WTC11 (cell line): Measurements from ENCODE around the gene C12orf43. TPM values are rescaled to one million over a fixed set of nuclear protein-coding genes. Genes with fewer than 3 reads are reported as not detected.

Experiments
- ATAC-seq: fragments of 200-7000 bp; cut with Tn5 transposase; 2 replicates; pipeline ENCODE4 v1.10.0; 2021; ENCODE audit warnings: mild to moderate bottlenecking, moderate library complexity
- CTCF ChIA-PET: fragments of 300-600 bp; sonication (Branson Sonifier 250); formaldehyde crosslinking; loops from one replicate; lab custom pipeline; 2021; ENCODE audit warnings: antibody characterized with exemption; lab: Charles Lee
- POLR2A ChIA-PET: fragments of 350-600 bp; sonication (Branson Sonifier 250); formaldehyde crosslinking; loops from one replicate; lab custom pipeline; 2021; ENCODE audit warnings: antibody characterized with exemption; lab: Charles Lee
- DNase-seq: peaks from one replicate; pipeline ENCODE4 v3.0.0; 2021; ENCODE audit warnings: low spot score
- H3K27ac Mint-ChIP-seq: 2 replicates; pipeline ENCODE4 v1.8.0; 2021; ENCODE audit warnings: mixed read lengths
- H3K27me3 Mint-ChIP-seq: 2 replicates; pipeline ENCODE4 v1.8.0; 2021; ENCODE audit warnings: low read depth, mild to moderate bottlenecking, moderate library complexity, mixed read lengths
- H3K36me3 Mint-ChIP-seq: 2 replicates; pipeline ENCODE4 v1.8.0; 2021; ENCODE audit warnings: mixed read lengths
- H3K4me1 Mint-ChIP-seq: 2 replicates; pipeline ENCODE4 v1.8.0; 2022; ENCODE audit warnings: mixed read lengths
- H3K4me3 Mint-ChIP-seq: 2 replicates; pipeline ENCODE4 v1.8.0; 2021; ENCODE audit warnings: mild to moderate bottlenecking, moderate library complexity, mixed read lengths
- H3K9me3 Mint-ChIP-seq: 2 replicates; pipeline ENCODE4 v1.8.0; 2021; ENCODE audit warnings: mixed read lengths
- ATF1 ChIP-seq: sonication (generic); formaldehyde crosslinking; IDR thresholded peaks from 2 replicates; pipeline ENCODE4 v1.8.1; 2023; ENCODE audit warnings: mild to moderate bottlenecking, moderate library complexity, missing genetic modification reagents
- GABPB1 ChIP-seq: sonication (generic); formaldehyde crosslinking; IDR thresholded peaks from 2 replicates; pipeline ENCODE4 v1.8.1; 2023; ENCODE audit warnings: mild to moderate bottlenecking, missing genetic modification reagents
- IRF2 ChIP-seq: sonication (generic); formaldehyde crosslinking; IDR thresholded peaks from 2 replicates; pipeline ENCODE4 v1.8.0; 2022; ENCODE audit warnings: low read depth, missing genetic modification reagents, borderline replicate concordance
- NFATC4 ChIP-seq: fragments of 250-450 bp; sonication (Bioruptor Pico); IDR thresholded peaks from 2 replicates; pipeline ENCODE4 v1.9.0; 2021; ENCODE audit warnings: mild to moderate bottlenecking
- NFE2L1 ChIP-seq: sonication (generic); formaldehyde crosslinking; IDR thresholded peaks from 2 replicates; pipeline ENCODE4 v1.8.1; 2023; ENCODE audit warnings: missing genetic modification reagents
- NFYB ChIP-seq: sonication (generic); formaldehyde crosslinking; conservative IDR thresholded peaks from 2 replicates; pipeline ENCODE4 v1.8.0; 2022; ENCODE audit warnings: low read depth, missing genetic modification reagents
- NR1H2 ChIP-seq: sonication (generic); formaldehyde crosslinking; IDR thresholded peaks from 2 replicates; pipeline ENCODE4 v1.9.0; 2021; ENCODE audit warnings: mild to moderate bottlenecking, moderate library complexity, missing genetic modification reagents
- RELA ChIP-seq: sonication (generic); formaldehyde crosslinking; IDR thresholded peaks from 2 replicates; pipeline ENCODE4 v1.8.1; 2022; ENCODE audit warnings: missing genetic modification reagents, mild to moderate bottlenecking, borderline replicate concordance
- RORB ChIP-seq: fragments of 250-450 bp; sonication (Bioruptor Pico); IDR thresholded peaks from 2 replicates; pipeline ENCODE4 v1.9.0; 2021; ENCODE audit warnings: mild to moderate bottlenecking
- SP1 ChIP-seq: sonication (generic); formaldehyde crosslinking; conservative IDR thresholded peaks from 2 replicates; pipeline ENCODE4 v1.8.1; 2022; ENCODE audit warnings: missing genetic modification reagents
- TCF7 ChIP-seq: sonication (generic); formaldehyde crosslinking; IDR thresholded peaks from 2 replicates; pipeline ENCODE4 v1.8.0; 2022; ENCODE audit warnings: mild to moderate bottlenecking, low read depth, missing genetic modification reagents, moderate library complexity
- TP53 ChIP-seq: sonication (generic); formaldehyde crosslinking; IDR thresholded peaks from 2 replicates; pipeline ENCODE4 v1.8.1; 2023; ENCODE audit warnings: mild to moderate bottlenecking, missing genetic modification reagents
- ZNF232 ChIP-seq: sonication (generic); formaldehyde crosslinking; IDR thresholded peaks from 2 replicates; pipeline ENCODE4 v1.8.0; 2022; ENCODE audit warnings: mild to moderate bottlenecking, missing genetic modification reagents
- ZNF396 ChIP-seq: fragments of 250-450 bp; sonication (Bioruptor Pico); IDR thresholded peaks from 2 replicates; pipeline ENCODE4 v1.8.0; 2021; ENCODE audit warnings: mild to moderate bottlenecking, moderate library complexity, borderline replicate concordance
- total RNA-seq: library from RNA; stranded (reverse); gene quantifications from 3 replicates; pipeline ENCODE4 v1.2.3, GENCODE V29; 2021
- TF ChIP-seq, protein P1 (sequence below): fragments of 200-600 bp; IDR thresholded peaks from 2 replicates; pipeline ENCODE4 v1.8.0; 2022; ENCODE audit warnings: antibody characterized with exemption
- TF ChIP-seq, protein P2 (sequence below): sonication (generic); formaldehyde crosslinking; conservative IDR thresholded peaks from 2 replicates; pipeline ENCODE4 v1.8.1; 2022; ENCODE audit warnings: mild to moderate bottlenecking, missing genetic modification reagents
- TF ChIP-seq, protein P3 (sequence below): sonication (generic); formaldehyde crosslinking; IDR thresholded peaks from 2 replicates; pipeline ENCODE4 v1.8.1; 2023; ENCODE audit warnings: mild to moderate bottlenecking, missing genetic modification reagents
- TF ChIP-seq, protein P4 (sequence below): sonication (generic); formaldehyde crosslinking; IDR thresholded peaks from 2 replicates; pipeline ENCODE4 v1.8.1; 2023; ENCODE audit warnings: mild to moderate bottlenecking, missing genetic modification reagents
- TF ChIP-seq, protein P5 (sequence below): fragments of 250-450 bp; sonication (Bioruptor Pico); conservative IDR thresholded peaks from 2 replicates; pipeline ENCODE4 v1.9.0; 2021; ENCODE audit warnings: mild to moderate bottlenecking
- TF ChIP-seq, protein P6 (sequence below): fragments of 250-450 bp; sonication (Bioruptor Pico); IDR thresholded peaks from 2 replicates; pipeline ENCODE4 v1.9.0; 2021; ENCODE audit warnings: moderate library complexity, mild to moderate bottlenecking, inconsistent platforms, borderline replicate concordance

C12orf43 gene
- total RNA-seq, 1 experiment from 2014 or later: 20.7 TPM

DNA sequence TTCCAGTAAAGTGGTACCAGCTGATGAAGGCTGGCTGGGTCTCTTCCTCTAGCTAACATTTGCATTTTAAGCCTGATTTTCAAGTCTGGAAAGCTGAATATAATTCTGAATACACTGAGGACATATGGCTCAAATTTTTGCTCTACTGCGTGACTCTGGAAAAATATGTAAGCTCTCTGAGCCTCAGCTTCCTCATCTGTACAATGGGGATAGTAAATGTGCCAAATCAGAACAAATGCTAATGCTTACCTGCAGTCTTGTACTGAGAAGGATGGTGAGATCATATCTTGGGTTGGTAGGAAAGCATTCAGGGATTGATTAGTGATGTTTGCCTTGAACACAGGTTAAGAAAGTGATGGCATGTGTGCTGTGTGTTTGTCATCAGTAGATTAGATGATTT lies 23.3 kb downstream of the C12orf43 start:
- Mint-ChIP-seq H3K27ac (no peak overlapping the region), H3K36me3 (no peaks in the 10 kb centered on the region), H3K9me3 (peaks cover 12% of the 10 kb centered on the region), H3K4me3 (no peak overlapping the region), H3K27me3 (peaks cover 5% of the 10 kb centered on the region; the same call in 1 of the 2 replicates), H3K4me1 (no peaks in the 10 kb centered on the region)
- TF ChIP-seq NR1H2 (CRISPR knock-in tag) (no peak), RORB (CRISPR knock-in tag) (no peak), ATF1 (no peak), IRF2 (CRISPR knock-in tag) (no peak), TCF7 (CRISPR knock-in tag) (no peak), ZNF396 (CRISPR knock-in tag) (no peak), TP53 (CRISPR knock-in tag) (no peak), NFYB (no peak), ZNF232 (no peak), SP1 (CRISPR knock-in tag) (no peak), RELA (CRISPR knock-in tag) (no peak), NFATC4 (no peak), GABPB1 (CRISPR knock-in tag) (no peak), NFE2L1 (no peak)
- TF ChIP-seq, protein P1, sequence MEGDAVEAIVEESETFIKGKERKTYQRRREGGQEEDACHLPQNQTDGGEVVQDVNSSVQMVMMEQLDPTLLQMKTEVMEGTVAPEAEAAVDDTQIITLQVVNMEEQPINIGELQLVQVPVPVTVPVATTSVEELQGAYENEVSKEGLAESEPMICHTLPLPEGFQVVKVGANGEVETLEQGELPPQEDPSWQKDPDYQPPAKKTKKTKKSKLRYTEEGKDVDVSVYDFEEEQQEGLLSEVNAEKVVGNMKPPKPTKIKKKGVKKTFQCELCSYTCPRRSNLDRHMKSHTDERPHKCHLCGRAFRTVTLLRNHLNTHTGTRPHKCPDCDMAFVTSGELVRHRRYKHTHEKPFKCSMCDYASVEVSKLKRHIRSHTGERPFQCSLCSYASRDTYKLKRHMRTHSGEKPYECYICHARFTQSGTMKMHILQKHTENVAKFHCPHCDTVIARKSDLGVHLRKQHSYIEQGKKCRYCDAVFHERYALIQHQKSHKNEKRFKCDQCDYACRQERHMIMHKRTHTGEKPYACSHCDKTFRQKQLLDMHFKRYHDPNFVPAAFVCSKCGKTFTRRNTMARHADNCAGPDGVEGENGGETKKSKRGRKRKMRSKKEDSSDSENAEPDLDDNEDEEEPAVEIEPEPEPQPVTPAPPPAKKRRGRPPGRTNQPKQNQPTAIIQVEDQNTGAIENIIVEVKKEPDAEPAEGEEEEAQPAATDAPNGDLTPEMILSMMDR: no peak
- TF ChIP-seq, protein P2, sequence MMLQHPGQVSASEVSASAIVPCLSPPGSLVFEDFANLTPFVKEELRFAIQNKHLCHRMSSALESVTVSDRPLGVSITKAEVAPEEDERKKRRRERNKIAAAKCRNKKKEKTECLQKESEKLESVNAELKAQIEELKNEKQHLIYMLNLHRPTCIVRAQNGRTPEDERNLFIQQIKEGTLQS (CRISPR knock-in tag): no peak
- TF ChIP-seq, protein P3, sequence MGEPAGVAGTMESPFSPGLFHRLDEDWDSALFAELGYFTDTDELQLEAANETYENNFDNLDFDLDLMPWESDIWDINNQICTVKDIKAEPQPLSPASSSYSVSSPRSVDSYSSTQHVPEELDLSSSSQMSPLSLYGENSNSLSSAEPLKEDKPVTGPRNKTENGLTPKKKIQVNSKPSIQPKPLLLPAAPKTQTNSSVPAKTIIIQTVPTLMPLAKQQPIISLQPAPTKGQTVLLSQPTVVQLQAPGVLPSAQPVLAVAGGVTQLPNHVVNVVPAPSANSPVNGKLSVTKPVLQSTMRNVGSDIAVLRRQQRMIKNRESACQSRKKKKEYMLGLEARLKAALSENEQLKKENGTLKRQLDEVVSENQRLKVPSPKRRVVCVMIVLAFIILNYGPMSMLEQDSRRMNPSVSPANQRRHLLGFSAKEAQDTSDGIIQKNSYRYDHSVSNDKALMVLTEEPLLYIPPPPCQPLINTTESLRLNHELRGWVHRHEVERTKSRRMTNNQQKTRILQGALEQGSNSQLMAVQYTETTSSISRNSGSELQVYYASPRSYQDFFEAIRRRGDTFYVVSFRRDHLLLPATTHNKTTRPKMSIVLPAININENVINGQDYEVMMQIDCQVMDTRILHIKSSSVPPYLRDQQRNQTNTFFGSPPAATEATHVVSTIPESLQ: no peak
- TF ChIP-seq, protein P4, sequence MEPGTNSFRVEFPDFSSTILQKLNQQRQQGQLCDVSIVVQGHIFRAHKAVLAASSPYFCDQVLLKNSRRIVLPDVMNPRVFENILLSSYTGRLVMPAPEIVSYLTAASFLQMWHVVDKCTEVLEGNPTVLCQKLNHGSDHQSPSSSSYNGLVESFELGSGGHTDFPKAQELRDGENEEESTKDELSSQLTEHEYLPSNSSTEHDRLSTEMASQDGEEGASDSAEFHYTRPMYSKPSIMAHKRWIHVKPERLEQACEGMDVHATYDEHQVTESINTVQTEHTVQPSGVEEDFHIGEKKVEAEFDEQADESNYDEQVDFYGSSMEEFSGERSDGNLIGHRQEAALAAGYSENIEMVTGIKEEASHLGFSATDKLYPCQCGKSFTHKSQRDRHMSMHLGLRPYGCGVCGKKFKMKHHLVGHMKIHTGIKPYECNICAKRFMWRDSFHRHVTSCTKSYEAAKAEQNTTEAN (CRISPR knock-in tag): no peak
- TF ChIP-seq, protein P5, sequence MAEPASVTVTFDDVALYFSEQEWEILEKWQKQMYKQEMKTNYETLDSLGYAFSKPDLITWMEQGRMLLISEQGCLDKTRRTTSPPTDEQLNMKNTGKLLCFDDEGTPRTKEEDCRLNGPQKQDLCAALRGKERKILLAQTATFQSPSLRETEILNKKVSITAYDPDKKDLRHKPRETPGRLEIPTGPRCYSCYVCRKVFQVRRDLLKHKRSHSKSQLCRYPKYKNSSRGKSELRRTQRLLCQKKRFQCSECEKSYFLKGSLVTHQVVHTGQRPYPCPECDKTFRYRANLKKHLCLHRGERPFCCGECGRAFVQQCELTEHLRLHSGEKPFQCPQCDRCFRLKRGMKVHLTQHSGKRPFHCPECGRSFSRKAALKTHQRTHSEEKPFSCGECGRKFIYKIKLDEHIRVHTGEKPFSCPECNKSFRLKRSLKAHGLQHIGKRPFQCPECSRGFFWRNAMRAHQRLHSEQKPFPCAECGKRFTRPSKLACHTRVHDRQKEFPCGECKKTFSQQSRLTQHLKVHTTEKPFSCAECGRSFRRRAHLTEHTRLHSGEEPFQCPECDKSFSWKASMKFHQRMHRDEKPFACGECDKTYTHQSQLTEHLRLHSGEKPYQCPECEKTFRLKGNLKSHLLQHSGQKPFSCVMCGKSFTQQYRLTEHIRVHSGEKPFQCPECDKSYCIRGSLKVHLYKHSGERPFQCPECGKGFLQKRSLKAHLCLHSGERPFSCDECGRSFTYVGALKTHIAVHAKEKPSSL: no peak
- TF ChIP-seq, protein P6, sequence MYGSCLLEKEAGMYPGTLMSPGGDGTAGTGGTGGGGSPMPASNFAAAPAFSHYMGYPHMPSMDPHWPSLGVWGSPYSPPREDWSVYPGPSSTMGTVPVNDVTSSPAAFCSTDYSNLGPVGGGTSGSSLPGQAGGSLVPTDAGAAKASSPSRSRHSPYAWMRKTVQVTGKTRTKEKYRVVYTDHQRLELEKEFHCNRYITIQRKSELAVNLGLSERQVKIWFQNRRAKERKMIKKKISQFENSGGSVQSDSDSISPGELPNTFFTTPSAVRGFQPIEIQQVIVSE (CRISPR knock-in tag): no peak
- ATAC-seq (no peak), DNase-seq (no peak)
- POLR2A ChIA-PET: no interaction called here
- CTCF ChIA-PET: interaction anchor here (3.1 to 3.5 kb wide), 2 partner anchors 12 to 21 kb away, joined by 14 to 17 read pairs; no protein-coding TSS in a partner anchor
